HG02852 (cell line): ENCODE results near the gene DPP9.
"Not testable (repeated sequence)": the region's sequence is repeated elsewhere in the genome, so short reads cannot be mapped to it uniquely, and the experiment has no call there.

Source experiments
- ATAC-seq: cut with Tn5 transposase; IDR thresholded peaks from one replicate; pipeline ENCODE4 v1.9.1; 2021; ENCODE audit warnings: mild to moderate bottlenecking, moderate library complexity; ENCODE audit not compliant: unreplicated experiment

The DPP9 gene

GRCh38 chr19:4691373-4691772 is 32.3 kb downstream of the DPP9 start:
- ATAC-seq, result no peak

DNA sequence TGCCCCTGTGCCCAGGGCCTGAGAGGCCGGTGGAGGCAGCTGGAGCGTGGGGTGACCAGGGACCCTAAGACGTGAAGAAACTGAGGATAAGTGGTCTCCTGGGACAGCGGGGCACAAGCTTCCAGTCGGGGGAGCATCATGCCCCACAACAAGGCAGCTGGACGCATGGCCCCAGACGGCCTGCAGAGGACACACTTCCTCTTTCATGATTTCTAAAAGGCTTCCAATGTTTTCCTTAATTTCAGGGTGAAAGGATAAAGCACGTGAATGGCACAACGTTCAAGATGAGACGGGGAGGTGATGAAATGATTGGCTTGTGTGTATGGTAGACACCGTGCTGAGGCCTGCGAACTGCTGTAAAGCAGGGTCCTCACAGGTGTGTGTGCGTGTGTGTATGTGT is 33.3 kb downstream of the DPP9 start:
- no peak for ATAC-seq

- no peak for ATAC-seq
Measured at GRCh38 chr19:4689403-4689802, 34.2 kb downstream of the DPP9 start.

DNA sequence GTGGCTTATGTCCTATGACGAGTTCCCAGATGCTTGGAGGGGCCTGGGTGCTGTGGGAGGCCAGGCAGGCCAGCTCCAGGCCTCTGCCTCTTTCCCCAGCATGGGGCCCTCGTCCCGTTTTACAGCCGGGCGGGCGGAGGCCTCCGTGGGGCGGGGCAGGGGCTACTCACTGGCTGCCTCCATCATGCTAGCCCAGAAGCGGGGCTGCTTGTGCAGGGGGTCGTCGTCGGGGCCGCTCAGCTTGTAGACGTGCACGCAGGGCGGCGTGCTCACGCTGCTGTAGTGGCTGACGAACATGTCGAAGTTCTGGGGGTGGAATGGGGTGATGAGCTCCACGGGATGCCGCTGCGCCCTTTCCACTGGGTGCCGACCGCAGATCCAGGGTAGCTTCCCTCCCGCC is 35.1 kb downstream of the DPP9 start:
- no peak for ATAC-seq

- ATAC-seq, result no peak
Measured at GRCh38 chr19:4687396-4687795, 36.2 kb downstream of the DPP9 start.

- no peak for ATAC-seq
Measured at GRCh38 chr19:4686700-4687099, 36.9 kb downstream of the DPP9 start.

GRCh38 chr19:4684312-4685095 is 39.1 kb downstream of the DPP9 start:
- no peak for ATAC-seq

DNA sequence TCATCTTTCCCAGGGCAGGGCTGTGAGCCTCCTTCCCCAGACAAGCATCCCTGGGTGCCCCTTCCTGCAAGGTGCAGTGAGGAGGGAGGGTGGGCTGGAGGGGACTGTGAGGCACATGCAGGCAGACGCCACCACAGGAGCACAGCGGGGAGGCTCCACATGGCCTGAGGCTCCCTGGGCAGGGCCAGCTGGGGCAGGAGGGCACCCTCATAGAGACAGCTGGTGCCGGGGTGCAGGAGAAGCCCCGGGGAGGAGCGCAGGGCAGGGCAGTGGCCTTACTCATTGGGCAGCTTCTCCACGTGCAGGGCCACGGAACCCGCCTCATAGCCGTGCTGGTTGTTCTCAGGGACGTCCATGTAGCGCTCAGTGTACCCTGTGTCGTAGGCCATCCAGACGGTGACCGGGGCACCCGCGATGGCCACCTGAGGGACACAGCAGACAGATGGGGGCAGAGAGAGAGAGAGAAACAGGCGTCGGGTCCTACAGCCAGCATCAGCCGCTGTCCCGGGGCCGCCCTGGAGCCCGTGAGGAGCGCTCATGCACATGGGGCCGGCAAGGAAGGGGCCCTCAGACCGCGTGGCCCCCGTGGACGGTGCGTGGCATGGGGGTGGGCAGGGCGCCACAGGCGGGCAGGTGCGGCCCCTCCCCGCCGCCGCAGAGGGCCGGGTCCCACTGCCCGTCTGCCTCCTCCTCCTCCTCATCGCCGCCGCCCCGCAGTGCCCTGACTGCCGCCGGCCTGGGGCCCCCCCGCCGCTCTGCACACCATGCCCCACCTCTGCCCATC is 41.0 kb downstream of the DPP9 start:
- ATAC-seq, result no peak

- ATAC-seq, result not testable (repeated sequence)
Measured at GRCh38 chr19:4680021-4680420, 43.6 kb downstream of the DPP9 start.

DNA sequence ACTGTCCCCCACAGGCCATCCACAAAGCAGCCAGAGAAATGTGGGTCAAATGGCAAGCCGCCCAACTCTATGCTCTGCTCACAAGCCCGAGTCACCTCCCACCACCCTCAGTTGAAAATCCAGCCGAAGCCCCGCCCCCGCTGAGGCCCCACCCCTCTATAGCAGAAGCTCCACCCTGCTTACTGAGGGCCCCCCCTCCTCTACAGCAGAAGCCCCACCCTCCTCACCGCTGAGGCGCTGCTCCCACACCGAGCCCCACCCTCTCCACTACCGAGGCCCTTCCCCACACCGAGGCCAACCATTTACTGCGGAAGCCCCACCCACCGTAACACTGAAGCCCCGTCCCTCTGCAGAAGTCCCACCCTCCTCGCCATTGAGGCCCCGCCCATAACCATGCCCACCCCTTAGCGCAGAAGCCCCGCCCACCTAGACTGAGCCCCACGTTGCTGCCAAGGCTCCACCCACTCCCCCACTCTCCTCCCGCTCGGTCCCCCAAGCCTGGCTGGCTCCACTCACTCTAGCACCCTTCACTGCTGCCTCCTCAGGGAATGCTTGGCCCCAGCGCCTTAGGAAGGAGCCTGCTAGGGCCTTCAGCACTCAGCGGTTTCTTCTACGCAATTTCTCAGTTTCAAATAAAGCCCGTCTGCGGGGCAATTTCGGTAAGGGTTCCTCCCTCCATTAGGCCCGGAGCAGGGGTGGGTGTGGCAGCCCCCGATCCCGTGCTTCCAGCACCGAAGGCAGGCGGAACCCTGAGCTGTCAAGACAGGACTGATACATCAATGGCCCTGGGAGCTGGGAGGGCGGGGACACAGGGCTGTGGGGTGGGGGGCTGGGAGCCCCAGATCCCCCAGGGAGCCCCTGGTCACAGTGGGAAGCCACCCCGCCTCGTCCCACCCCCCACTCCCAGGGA is 44.5 kb downstream of the DPP9 start:
- no peak for ATAC-seq

DNA sequence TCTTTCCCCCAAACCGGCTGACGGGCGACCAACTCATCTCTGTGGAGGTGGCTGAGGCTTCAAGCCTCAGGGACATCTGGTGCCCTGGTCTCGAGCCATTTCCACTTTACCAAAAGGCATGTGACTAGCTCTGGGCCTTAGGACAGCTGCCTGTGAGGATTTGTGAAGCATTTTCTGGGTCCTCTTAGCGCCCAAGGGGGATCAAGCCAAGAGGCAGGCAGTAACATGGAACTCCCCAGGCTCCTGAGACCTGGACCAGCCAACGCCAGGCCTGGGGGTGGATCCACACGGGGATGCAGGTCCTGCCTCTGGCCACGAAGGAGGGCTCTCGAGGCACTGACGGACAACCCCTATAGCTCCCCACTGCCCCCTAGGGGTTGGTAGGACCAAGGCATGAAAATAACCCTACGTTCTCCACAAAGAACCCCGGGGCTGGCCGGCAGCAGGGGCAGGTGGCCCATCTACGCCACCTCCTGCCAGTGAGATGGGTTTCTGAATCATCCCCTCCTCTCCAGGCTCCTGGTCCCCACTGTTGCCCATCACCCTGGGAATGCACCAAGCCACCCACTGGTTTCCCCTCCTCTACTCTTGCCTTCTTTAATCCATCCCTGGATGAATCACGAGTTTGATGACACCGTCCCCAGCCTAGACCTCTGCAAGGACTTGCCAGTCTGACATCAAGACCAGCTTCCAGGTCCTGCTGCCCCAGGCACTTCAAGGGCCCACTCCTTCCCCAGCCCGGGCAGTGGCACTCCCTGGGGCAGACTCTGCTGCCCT is 46.5 kb downstream of the DPP9 start:
- no peak for ATAC-seq

DNA sequence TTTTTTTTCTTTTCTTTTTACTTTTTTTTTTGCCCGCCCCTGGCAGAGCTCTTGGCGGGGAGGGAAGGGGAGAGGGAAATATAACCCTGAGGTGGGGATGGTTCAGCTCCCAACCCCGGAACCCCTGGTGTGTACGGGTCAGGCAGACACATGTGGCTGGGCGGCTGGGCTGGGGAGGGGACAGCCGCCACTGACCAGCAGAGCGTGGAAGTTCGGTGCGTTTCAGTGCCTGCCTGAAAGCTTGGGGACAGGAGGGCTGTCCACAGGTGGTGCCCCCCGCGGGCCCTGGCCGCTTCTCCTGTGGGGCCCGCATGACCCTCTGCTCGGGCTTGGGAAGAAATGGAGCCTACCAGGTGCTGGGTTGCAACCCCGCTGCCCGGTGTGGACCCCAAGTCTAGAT is 48.3 kb downstream of the DPP9 start:
- no peak for ATAC-seq

DNA sequence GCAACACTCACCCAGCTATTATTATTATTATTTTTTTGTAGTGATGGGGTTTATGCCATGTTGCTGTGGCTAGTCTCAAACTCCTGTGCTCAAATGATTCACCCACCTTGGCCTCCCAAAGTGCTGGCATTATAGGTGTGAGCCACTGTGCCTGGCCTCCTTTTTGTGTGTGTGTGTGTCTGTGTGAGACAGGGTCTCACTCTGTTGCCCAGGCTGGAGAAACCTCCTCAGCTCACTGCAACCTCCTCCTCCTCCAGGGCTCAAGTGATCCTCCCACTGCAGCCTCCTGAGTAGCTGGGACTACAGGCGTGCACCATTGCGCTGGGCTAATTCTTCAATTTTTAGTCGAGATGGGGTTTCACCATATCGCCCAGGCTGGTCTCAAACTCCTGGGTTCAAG is 49.9 kb downstream of the DPP9 start:
- ATAC-seq, result no peak

DNA sequence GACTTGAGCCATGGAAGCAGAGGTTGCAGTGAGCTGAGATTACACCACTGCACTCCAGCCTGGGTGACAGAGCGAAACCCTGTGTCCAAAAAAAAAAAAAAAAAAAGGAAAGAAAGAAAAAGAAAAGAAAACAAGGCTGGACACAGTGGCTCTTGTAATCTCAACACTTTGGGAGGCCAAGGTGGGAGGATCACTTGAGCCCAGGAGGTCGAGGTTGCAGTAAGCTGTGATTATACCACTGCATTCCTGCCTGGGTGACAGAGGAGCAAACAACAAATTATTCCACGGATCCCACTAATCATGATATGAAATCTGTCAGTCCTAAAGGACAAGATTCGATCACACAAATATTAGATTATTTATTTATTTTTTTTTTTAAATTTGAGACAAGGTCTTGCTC is 50.4 kb downstream of the DPP9 start:
- no peak for ATAC-seq

DNA sequence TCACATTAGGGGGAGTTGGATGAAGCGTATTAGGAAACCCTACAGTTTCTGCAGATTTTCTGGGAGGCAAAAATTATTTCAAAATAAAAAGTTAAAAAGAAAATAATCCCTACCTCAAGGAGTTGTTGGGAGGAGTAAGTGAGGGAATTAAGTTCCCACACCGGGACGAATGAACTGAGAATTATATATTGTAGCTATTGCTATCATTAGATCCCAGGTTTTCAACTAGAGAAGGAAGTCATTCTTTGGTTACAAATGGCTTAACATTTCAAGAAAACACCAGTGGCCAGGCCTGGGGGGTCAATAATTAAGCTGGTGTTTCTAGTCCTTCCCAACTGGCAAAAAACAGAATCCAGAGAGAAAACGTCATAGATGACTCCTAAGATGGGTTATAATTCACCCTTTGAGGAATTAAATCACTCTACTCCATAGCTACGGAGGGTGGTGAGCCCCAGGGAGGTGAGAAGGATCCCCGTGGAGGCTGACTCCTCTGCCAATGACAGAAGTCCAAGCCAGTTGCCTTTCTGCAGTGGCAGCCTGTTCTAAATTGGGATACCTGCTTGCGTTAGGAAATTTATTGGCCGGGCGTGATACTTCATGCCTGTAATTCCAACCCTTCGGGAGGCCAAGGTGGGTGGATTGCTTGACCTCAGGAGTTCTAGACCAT is 52.3 kb downstream of the DPP9 start:
- no peak for ATAC-seq

DNA sequence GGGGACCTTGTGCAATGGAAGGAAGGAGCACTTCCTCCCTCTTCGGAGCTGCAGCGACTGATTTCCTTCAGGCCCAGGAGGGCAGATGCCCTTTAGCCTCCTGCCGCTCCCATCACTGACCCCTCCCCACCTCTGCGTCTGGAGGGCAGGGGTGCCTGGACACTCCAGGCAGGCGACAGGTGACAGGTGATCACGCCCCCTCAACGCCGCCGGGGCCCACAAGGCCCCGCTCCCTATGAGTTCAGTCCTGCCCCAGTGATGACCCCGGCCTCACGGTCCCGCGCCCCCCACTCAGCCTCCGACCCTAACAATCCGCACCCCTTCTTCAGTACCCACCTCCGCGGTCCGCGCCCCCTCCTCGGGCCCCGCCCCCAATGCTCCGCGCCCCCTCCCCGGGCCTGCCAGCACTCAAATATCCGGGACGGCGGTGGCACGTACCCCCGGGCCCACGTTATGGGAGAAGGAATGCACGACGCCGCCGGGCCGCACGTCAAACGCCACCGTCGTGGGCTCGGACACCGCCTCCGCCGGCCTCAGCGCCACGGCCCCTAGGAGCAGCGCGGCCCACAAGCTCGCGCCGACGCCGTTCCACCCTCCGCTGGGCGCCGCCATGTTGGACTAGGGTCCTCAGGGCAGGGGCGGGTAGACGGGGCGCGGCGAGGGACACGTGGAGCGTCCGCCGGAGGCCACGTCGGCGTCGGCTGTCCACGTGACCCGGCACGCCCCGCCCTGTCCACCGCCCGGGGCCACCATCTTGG is 53.7 kb downstream of the DPP9 start, which contains the start of gene MYDGF:
MYDGF (minus strand) TSS at position 620 of the 758 bp plus-strand sequence; CDS start at position 612, 8 bp downstream.
- ATAC-seq, result peak; percentile 83

DNA sequence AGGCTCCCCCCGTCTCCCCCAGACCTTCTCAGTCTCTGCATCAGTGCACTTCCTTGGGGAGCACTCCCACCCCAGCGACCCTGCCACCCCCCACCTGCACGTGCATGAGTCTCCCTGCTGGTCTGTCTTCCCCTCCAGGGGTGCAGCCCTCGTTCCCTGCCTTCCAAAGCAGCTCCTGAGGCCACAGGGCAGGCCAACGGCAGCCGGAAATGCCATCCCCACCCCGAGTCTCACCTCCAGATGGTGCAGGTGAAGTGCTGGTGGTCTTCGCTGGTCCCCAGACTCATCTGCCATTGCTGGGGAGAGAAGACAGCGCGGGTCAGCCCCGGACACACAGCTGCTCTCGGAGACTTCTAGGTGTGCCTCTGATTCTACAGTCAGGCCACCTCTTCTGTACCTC is 59.0 kb downstream of the DPP9 start:
- no peak for ATAC-seq

GRCh38 chr19:4662812-4663211 is 60.8 kb downstream of the DPP9 start:
- no peak for ATAC-seq

DNA sequence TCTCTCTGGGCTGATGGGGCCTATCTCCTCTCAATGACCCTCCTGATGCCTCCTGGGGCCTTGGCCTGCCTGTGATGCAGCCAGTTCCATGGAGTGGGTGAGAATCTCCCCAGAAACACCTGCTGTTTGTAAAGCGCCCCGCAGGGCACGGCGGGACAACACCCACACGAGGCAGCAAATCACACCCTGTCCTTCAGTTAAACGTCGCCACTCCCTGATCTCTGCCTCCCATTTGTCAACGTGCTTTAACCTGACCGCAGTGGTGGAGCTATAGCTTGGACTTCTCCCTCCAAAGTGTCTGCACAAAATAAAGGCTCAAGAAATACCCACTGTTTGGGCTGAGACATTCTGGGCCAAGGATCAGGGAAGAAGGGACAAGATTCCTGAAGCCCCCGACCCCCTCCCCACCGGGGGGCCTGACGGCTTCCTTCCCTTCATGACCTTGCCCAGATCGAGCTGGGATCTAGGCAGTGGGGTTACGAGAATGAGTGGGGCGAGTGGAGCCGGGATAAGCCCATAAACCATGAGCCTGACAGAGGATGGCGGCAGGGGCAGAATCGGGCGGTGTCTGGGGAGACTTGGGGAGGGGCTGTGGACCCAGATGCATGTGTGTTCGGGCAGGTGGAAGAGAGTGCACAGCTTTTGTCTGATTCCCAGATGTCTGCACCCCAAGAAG is 61.5 kb downstream of the DPP9 start:
- no peak for ATAC-seq
